Esophagus squamous epithelium (tissue), 5 donors: Measurements from ENCODE around the gene LMNTD1. TPM values are rescaled to one million over a fixed set of nuclear protein-coding genes. Genes with fewer than 3 reads are reported as not detected.
A peak's percentile ranks its signal among the peaks of the same experiment; 100 is the strongest.

Source experiments
- DNase-seq: peaks from one replicate; lab custom pipeline; 2025; lab: John Stamatoyannopoulos, UW
- H3K27ac ChIP-seq, 4 donors: fragments of 200-600 bp; sonication (generic); one replicate each; pipeline ENCODE4 v1.5.1; 2016 to 2019; ENCODE audit warnings: mild to moderate bottlenecking in 1 of 4
- H3K27me3 ChIP-seq, 4 donors: fragments of 200-600 bp; sonication (generic); 1 replicate in 3 of 4; 2 replicates in 1 of 4; pipeline versions ENCODE4 v1.5.1 to v1.6.0; 2017 to 2021; ENCODE audit warnings: antibody characterized with exemption in 1 of 4
- H3K36me3 ChIP-seq, 3 donors: fragments of 200-600 bp; sonication (generic); one replicate each; pipeline ENCODE4 v1.5.1; 2016 to 2019
- H3K4me1 ChIP-seq, 3 donors: fragments of 200-600 bp; sonication (generic); one replicate each; pipeline ENCODE4 v1.5.1; 2017 to 2019
- H3K4me3 ChIP-seq, 4 donors: fragments of 200-600 bp; sonication (generic); 1 replicate in 3 of 4; 2 replicates in 1 of 4; pipeline ENCODE4 v1.5.1; 2016 to 2019; ENCODE audit warnings: mild to moderate bottlenecking in 2 of 4, moderate library complexity in 1 of 4
- H3K9me3 ChIP-seq, 3 donors: fragments of 200-600 bp; sonication (generic); one replicate each; pipeline ENCODE4 v1.5.1; 2016 to 2019
- CTCF ChIP-seq, 6 experiments: fragments of 450-650 bp in 4 of 6; fragments of 200-600 bp in 2 of 6; sonication (generic) in 2 of 6; IDR thresholded peaks; one replicate each; pipeline ENCODE4 v1.5.1; 2016 to 2019; ENCODE audit warnings: antibody characterized with exemption in 6 of 6, mild to moderate bottlenecking in 4 of 6, moderate library complexity in 4 of 6
- POLR2A ChIP-seq, 4 donors: fragments of 450-650 bp; IDR thresholded peaks; one replicate each; pipeline ENCODE4 v1.6.1; 2017; ENCODE audit warnings: antibody characterized with exemption in 4 of 4, mild to moderate bottlenecking in 4 of 4, moderate library complexity in 3 of 4
- WGBS, 2 donors: methylation state at CpG; one replicate each; pipeline ENCODE4 v1.1.5; 2018; 5-methylcytosine and 5-hydroxymethylcytosine counted together
- intact Hi-C: fragments of 100-400 bp; cut with DNase I; formaldehyde crosslinking; loops from one replicate; pipeline ENCODE4 v1.15.0; 2022
- total RNA-seq, 4 donors: library from RNA; depleted of rRNA; stranded (reverse); fragments of >200 nt; gene quantifications; one replicate each; pipeline ENCODE4 v1.1.0, GENCODE V29; 2016
- donor health status: DM: yes; HTN: yes; CAD: no.

Gene LMNTD1
- total RNA-seq, 4 donors from 2014 or later: not detected

- 38 to 42% methylated on average over 8 to 9 of the region's 9 CpGs for WGBS, 2 donors
- intact Hi-C loops: loop anchor here (10.0 kb wide), 1 partner anchor 588 kb away; no protein-coding TSS in a partner anchor
- DNase-seq: no peak
- Histone ChIP-seq H3K27me3 (no peaks in the 10 kb centered on the region), H3K4me3 (peak overlapping the region in 3 of 4 donors; percentile 18 to 48 (median 21)), H3K4me1 (peaks cover 0 to 7% (median 4%) of the 10 kb centered on the region in 3 donors), H3K36me3 (no peaks in the 10 kb centered on the region), H3K27ac (no peak overlapping the region), H3K9me3 (no peaks in the 10 kb centered on the region)
- TF ChIP-seq POLR2A (IDR thresholded peaks at IDR 0.05): no peak
- TF ChIP-seq CTCF (IDR thresholded peaks at IDR 0.05): peak; percentile 57 to 87 (median 78)
These were observed 116.7 kb downstream of the LMNTD1 start for GRCh38 chr12:25436206-25437030.

- no peaks in the 10 kb centered on the region for H3K36me3 ChIP-seq
- WGBS, 2 donors: 79 to 89% methylated on average over 3 of the region's 3 CpGs
- no peaks in the 10 kb centered on the region for H3K27me3 ChIP-seq
- no peaks in the 10 kb centered on the region for H3K9me3 ChIP-seq
- DNase-seq: no peak
- no peak overlapping the region for H3K27ac ChIP-seq
- intact Hi-C loops: loop anchor here (10.0 kb wide), 1 partner anchor 589 kb away; no protein-coding TSS in a partner anchor
- no peak overlapping the region for H3K4me3 ChIP-seq
- TF ChIP-seq CTCF (IDR thresholded peaks at IDR 0.05) (no peak), POLR2A (IDR thresholded peaks at IDR 0.05) (no peak)
- H3K4me1 ChIP-seq: peaks cover 0 to 7% (median 4%) of the 10 kb centered on the region in 3 donors
These were observed 117.7 kb downstream of the LMNTD1 start for GRCh38 chr12:25435431-25435830.

- no peak for DNase-seq
- peaks cover 0 to 7% (median 4%) of the 10 kb centered on the region in 3 donors for H3K4me1 ChIP-seq
- no peaks in the 10 kb centered on the region for H3K9me3 ChIP-seq
- no peak overlapping the region for H3K27ac ChIP-seq
- no peak overlapping the region for H3K4me3 ChIP-seq
- intact Hi-C loops: loop anchor here (10.0 kb wide), 1 partner anchor 590 kb away; no protein-coding TSS in a partner anchor
- no peaks in the 10 kb centered on the region for H3K27me3 ChIP-seq
- no peaks in the 10 kb centered on the region for H3K36me3 ChIP-seq
- no peak for TF ChIP-seq POLR2A (IDR thresholded peaks at IDR 0.05)
- TF ChIP-seq CTCF (IDR thresholded peaks at IDR 0.05): no peak
- WGBS, 2 donors: 73 to 75% methylated on average over 3 of the region's 3 CpGs
These were observed 118.6 kb downstream of the LMNTD1 start for GRCh38 chr12:25434515-25434914.

GRCh38 chr12:25433581-25434325 lies 119.3 kb downstream of the LMNTD1 start:
- Histone ChIP-seq H3K36me3 (no peaks in the 10 kb centered on the region), H3K27me3 (no peaks in the 10 kb centered on the region), H3K9me3 (no peaks in the 10 kb centered on the region), H3K27ac (no peak overlapping the region), H3K4me3 (no peak overlapping the region), H3K4me1 (peaks cover 0 to 7% (median 4%) of the 10 kb centered on the region in 3 donors)
- WGBS, 2 donors: 28 to 52% methylated on average over 3 of the region's 3 CpGs
- intact Hi-C loops: loop anchor here (10.0 kb wide), 1 partner anchor 591 kb away; no protein-coding TSS in a partner anchor
- TF ChIP-seq POLR2A (IDR thresholded peaks at IDR 0.05) (no peak), CTCF (IDR thresholded peaks at IDR 0.05) (no peak)
- no peak for DNase-seq
